ENCODE measurements around the gene KCNMA1.

- TF ChIP-seq CTCF (IDR thresholded peaks at IDR 0.05) (no peak), EZH2 (IDR thresholded peaks at IDR 0.05; ENCODE audit: borderline replicate concordance, insufficient read depth, low read depth, low read length, poor library complexity, severe bottlenecking) (no peak)
These were observed 146.9 kb downstream of the KCNMA1 start for GRCh38 chr10:77490534-77491314.

All from B cell (primary cell).